GM18870 (cell line): ENCODE results near the gene DHRS7.

ENCODE experiments used
- ATAC-seq: cut with Tn5 transposase; IDR thresholded peaks from one replicate; pipeline ENCODE4 v1.9.1; 2021; ENCODE audit warnings: moderate library complexity; ENCODE audit not compliant: unreplicated experiment

DHRS7 gene

DNA sequence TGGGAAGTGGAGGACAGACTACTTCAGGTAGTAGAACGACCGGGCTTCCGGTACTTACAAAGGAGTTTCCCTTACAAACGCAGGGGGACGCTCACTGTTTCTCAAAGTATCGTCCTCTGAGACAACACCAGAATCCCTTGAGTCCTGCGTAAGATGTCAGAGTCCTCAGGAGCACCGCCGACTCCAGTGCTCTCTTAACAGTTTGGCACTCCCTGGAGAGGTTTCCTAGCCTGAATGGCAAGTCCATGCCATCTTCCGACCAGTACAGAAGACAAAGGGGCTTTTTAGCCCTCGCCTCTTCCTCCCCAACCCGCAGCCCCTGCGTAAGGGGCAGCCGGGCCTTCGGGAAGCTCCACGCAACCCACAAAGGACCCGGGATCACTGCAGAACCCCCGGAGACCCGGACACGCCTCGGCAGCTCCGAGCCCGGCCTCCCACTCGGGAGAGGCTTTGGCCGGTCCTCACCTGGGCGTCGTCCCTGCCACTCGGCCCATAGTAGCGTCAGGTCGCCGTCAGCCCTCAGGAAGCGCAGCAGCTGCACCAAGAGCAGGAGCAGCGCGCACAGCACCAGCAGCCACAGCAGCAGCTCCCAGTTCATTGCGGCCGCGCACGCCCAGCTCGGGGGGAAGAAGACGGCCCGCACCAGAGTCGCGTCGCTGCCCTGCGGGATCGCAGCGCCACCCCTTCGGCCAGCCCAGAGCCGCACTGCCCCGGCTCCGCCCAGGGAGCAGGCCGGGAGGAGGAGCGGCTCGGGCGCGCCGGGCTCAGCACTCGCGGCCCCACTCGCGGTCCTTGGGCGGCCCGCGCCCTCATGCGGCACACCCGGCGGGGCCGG lies at the start of gene DHRS7:
Gene DHRS7, minus strand, starts transcription at position 687 of the 835 bp plus-strand sequence. Its CDS starts 89 bp downstream, at position 598.
- ATAC-seq = peak; percentile 65

- ATAC-seq = no peak
These were observed 49.4 kb upstream of the DHRS7 start for GRCh38 chr14:60214415-60215126.

DNA sequence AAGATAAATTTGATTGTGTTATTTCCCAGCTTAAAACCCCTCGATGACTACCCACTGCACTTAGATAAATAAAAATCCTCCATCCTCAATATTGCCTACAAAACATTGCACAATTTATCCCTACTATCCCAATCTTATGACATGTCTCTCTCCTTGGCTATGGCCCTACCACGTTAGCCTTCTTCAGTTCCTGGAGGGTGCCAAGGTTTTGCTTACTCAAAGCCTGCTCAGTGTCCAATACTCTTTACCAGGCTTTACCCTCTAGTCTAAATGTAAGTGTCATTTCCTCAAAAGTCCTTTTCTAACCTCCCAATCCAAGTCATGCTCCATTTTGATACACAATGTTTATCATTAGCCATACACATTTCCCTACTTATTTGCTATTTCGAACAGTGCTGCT lies 48.8 kb upstream of the DHRS7 start:
- ATAC-seq = no peak

DNA sequence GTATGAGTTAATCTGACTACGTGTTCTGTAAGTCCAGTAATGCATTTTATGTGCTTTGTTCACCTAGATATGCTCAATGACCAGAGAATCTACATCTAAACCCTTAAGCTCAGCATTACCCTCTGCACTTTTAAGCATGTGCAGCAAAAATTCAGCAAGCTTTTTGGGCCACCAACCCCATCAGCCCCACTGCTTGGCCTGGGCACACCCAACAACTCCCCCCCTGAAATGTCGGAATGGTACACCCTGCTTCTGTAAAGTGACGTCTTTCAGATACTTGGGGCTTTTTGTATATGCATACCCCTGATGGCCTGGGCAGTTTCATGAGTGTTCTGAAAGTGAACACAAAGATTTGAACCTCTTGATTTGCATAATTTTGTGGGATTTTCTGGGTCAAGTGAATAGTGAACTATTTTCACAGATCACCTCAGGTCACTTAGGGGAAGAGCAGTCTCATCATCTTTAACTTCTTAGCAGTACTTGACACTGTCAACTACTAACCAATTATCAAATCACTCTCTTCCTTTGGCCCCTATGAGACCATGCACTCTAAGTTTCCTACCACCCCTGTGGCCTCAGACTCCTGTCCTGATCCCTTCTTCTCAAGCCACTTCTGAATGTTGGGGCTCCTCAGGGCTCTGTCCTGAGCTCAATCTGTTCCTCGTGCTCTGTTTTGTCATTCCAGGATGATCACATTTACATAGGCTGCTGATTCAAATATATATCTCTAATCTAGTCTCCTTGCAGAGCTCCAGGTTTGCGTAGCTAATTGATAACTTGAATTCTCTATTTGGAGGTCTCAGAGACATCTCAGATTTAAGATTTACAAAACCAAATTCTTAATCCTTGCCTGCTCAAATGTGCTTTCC lies 47.5 kb upstream of the DHRS7 start:
- peak; percentile 94 for ATAC-seq

DNA sequence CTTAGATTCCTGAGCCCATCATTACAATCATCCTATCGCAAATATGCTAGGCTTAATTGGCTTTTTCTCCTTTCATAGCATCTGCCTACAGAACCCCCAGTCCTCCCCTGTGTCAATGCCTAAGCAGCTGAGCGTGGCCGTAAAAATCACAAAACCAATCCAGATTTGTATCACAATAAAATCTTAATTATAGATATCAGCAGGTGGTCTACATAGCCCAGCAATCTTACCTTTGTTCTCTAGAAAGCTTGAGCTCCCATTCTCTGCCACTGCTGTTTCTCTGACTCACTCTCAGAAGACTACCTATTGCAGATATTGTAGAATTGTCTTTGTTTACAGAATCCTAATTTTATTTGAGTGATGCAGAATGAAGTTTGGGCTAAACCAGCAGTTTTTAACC lies 46.0 kb upstream of the DHRS7 start:
- no peak for ATAC-seq

GRCh38 chr14:60210703-60211102 lies 45.5 kb upstream of the DHRS7 start:
- no peak for ATAC-seq

DNA sequence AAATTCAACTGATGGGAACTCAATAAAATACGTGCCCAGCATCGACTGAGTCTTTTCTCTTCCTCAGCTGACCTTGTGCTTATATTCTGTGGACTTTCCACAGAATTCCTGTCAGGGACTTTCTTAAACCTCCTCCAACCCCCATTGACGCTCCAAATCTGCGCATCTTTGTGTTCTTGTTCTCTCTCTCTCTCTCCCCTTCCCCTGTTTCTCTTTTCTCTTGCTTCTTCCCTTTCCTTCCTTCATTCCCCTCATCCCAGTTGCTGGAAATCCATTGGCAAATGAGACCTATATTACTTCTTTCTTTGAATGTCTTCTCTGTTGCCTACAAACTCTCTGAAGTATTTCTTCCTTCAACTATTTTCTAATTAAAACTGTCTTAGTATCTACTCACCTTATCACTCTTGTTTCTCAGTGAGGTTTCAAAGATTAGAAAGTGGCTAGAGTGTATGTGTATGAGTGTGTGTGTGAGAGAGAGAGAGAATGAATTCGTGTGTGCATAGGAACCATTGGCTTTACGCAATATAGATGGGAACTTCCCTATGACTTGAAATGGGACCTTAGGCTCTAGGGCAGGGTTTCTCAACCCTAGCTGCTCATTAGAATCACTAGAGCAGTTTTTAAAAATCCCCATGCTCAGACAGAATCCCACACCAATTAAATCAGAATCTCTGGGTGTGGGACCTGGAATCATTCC lies 41.8 kb upstream of the DHRS7 start:
- peak; percentile 42 for ATAC-seq

- no peak for ATAC-seq
These were observed 41.1 kb upstream of the DHRS7 start for GRCh38 chr14:60206249-60206670.

DNA sequence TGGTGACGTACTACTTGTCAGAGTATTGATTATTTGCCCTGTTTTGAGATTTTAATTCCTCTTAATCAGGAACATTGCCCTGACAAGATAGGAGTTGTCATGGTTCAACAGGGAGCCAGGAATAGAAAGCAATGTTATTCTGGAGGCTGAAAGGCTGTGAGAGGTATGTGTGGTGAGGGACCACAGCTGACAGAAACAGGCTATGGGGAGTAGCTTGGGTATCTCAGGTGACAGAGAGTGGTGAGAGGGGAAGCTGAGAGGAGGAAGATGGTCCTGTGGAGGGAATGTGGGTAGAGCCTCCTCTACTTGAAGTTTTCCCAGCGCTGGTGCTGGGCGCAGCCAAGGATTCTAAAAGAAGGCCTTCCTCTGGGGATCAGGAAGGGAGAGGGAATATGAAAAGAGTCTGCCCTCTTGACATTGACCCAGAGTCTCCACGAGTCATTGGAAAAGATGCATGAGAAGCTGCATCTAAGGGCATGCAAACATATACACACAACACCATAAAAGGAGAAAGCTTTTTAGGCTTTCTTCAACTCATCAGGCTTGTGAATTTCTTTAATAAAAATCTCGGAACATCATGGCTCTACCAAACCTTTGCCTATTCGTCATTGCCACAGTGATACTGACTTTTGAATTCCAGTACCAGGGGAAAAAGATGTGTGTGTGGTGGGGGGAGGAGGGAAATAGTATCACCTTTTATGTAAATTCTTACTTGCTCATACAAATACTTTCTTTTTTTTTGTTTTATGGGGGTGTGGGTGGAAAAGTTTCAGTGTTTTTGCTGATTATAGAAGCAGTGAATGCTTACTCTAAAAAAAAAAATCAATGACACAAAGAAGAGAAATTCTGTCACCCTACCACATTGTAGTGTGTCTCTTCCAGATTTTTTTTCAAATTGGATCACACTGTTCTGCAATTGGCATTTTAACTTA lies 39.9 kb upstream of the DHRS7 start:
- peak; percentile 40 for ATAC-seq

DNA sequence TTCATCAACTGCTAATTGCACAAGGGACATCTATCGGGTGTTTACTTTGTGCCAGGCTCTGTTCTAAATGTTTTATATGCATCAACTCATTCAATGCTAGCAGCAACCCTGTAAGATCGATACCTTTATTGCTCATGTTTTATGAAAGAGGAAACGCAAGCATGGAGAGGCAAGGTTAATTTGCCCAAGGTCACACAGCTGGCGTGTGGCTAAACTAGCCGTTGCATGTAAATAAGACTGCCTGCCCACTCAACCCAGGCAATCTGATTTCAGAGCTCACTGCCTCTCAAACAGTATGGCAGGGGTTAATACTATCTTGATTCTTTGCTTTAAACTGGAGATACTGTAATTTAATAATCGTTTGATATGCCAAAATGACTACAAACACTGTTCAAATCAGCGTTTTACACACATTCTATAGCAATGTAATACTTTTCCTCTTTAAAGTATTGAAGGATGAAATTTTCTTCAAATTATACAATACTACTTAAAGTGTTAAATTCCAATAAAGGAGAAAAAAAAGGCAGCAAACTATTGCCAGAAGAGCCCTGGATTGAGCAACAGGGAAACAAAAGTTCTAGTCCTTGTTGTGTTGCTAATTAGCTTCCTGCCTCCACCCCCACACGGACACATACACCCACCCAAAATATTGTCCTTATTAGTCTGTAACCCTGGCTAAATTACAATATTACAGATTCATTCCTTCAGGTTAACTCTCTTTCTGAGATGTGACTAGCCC lies 39.1 kb upstream of the DHRS7 start:
- ATAC-seq = peak; percentile 81

GRCh38 chr14:60199321-60199720 lies 34.1 kb upstream of the DHRS7 start:
- ATAC-seq = no peak

DNA sequence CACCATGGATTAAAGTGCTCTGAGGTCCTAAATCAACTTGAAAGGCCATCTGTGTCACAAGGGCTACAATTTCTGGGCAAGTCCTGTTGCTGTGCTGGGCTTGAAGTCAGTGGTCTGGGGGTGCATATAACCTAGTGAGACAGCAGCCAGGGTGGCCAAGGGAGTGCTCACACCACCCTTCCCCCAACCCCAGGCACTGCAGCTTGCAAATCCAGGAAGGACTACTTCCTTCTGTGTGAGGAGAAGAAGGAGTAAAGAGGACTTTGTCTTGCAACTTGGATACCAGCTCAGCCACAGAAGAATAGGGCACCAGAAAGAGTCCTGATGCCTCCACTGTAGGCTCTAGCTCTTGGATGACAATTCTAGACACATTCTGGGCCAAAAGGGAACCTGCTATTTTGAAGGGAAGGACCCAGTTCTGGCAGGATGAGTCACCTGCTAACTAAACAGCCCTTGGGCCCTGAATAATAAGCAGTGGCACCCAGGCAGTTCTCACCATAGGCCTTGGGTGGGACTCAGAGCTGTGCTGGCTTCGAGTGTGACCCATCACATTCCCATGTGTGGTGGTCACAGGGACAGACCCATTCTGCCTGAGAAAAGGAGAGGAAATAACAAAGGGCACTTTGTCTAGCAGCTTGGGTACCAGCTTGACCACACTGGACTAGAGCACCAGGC lies 32.6 kb upstream of the DHRS7 start:
- ATAC-seq = no peak

- no peak for ATAC-seq
These were observed 31.1 kb upstream of the DHRS7 start for GRCh38 chr14:60196291-60196690.

- ATAC-seq = peak; percentile 74
These were observed 30.1 kb upstream of the DHRS7 start for GRCh38 chr14:60195179-60195810.

DNA sequence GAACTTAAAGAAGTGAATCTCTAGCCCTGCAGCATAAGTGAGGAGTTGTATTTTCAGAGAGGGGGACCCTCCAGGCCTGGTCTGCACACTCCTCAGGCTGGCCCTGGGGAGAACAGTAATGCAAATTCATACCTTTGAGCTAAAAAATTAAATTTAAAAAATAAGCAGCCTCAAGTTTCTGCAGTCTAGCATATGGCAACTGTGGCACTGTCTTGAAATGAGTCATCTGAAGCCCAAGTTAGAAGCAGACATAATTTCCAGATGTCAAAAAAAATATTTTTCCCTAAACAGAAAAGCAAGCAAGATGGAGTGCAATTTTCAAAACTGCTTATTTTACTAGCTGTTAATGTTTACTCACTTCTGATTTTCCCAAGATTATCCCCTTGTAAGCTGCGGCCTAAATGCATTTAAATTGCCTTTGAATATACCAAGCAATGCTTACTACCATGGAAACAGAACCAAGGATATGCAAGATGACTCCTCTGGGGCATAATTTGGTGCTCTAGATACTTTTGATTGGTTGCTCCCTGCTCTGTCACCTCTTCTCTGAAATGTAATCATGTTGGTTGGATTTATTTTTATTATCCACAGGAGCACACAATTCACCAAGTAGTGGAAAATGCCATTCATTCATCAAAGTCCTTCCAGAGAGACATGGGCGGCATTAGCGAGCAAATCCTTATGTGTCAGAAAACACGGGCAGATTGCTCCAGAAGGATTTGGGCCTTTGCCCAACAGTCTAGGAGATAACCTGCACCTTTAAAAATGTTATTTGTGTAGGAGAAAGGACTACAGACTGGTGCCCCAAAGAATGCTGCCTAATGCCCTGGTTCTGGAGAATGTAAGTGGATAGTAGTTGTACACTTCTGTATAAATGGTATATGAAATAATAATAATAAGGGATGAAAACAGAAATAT lies 25.0 kb upstream of the DHRS7 start:
- peak; percentile 40 for ATAC-seq

GRCh38 chr14:60188696-60189095 lies 23.5 kb upstream of the DHRS7 start:
- no peak for ATAC-seq

GRCh38 chr14:60188115-60188514 lies 22.9 kb upstream of the DHRS7 start:
- ATAC-seq = no peak
